Activated gamma-delta T cell (primary cell): ENCODE data around the gene SLC66A2.
"Not testable (repeated sequence)": the region's sequence is repeated elsewhere in the genome, so short reads cannot be mapped to it uniquely, and the experiment has no call there.

ENCODE experiments used
- DNase-seq: peaks from one replicate; lab custom pipeline; 2025; lab: John Stamatoyannopoulos, UW
- total RNA-seq, 2 donors: gene quantifications; one replicate each; lab custom pipeline; 2026; lab: John Stamatoyannopoulos, UW

SLC66A2 gene
- 28.5 to 33.8 reads per million in 2 donors for total RNA-seq

- peak; percentile 91 for DNase-seq
Measured at GRCh38 chr18:79951545-79952455, at the start of gene SLC66A2. SLC66A2 (minus strand) TSS chr18:79951653; CDS start chr18:79950926, 727 bp downstream.

- DNase-seq, result no peak
Measured at GRCh38 chr18:80000877-80001276, 49.4 kb upstream of the SLC66A2 start.

GRCh38 chr18:79999701-80000100 is 48.2 kb upstream of the SLC66A2 start:
- not testable (repeated sequence) for DNase-seq

GRCh38 chr18:79991494-79991893 is 40.0 kb upstream of the SLC66A2 start:
- no peak for DNase-seq

- DNase-seq, result no peak
Measured at GRCh38 chr18:79989195-79989497, 37.7 kb upstream of the SLC66A2 start.

GRCh38 chr18:79988451-79989194 is 37.2 kb upstream of the SLC66A2 start, which contains the start of gene TXNL4A:
TXNL4A (minus strand) TSS chr18:79988563; CDS start chr18:79988392, 171 bp downstream.
- peak; percentile 74 for DNase-seq

GRCh38 chr18:79988071-79988450 is 36.6 kb upstream of the SLC66A2 start:
- peak; percentile 57 for DNase-seq

GRCh38 chr18:79987566-79987965 is 36.1 kb upstream of the SLC66A2 start:
- DNase-seq, result no peak

- DNase-seq, result no peak
Measured at GRCh38 chr18:79986726-79987125, 35.3 kb upstream of the SLC66A2 start.

GRCh38 chr18:79985172-79985571 is 33.7 kb upstream of the SLC66A2 start:
- DNase-seq, result no peak

GRCh38 chr18:79983793-79984192 is 32.3 kb upstream of the SLC66A2 start:
- DNase-seq, result no peak

GRCh38 chr18:79983253-79983652 is 31.8 kb upstream of the SLC66A2 start:
- no peak for DNase-seq

- DNase-seq, result no peak
Measured at GRCh38 chr18:79982736-79983135, 31.3 kb upstream of the SLC66A2 start.

- DNase-seq, result no peak
Measured at GRCh38 chr18:79980585-79980984, 29.1 kb upstream of the SLC66A2 start.

GRCh38 chr18:79979843-79980242 is 28.4 kb upstream of the SLC66A2 start:
- no peak for DNase-seq

GRCh38 chr18:79975985-79976680 is 24.7 kb upstream of the SLC66A2 start:
- no peak for DNase-seq

GRCh38 chr18:79975043-79975442 is 23.6 kb upstream of the SLC66A2 start:
- no peak for DNase-seq

GRCh38 chr18:79974025-79974654 is 22.7 kb upstream of the SLC66A2 start:
- no peak for DNase-seq

- no peak for DNase-seq
Measured at GRCh38 chr18:79973517-79973916, 22.1 kb upstream of the SLC66A2 start.

- DNase-seq, result no peak
Measured at GRCh38 chr18:79972720-79973119, 21.3 kb upstream of the SLC66A2 start.

- no peak for DNase-seq
Measured at GRCh38 chr18:79971986-79972385, 20.5 kb upstream of the SLC66A2 start.
